Adrenal gland (tissue), 5 donors: ENCODE results near the gene DMWD.

Source experiments
- POLR2A ChIP-seq, 2 donors: fragments of 450-650 bp; IDR thresholded peaks; one replicate each; pipeline ENCODE4 v1.6.1; 2017; ENCODE audit warnings: antibody characterized with exemption in 2 of 2, mild to moderate bottlenecking in 2 of 2, moderate library complexity in 1 of 2
- TF ChIP-seq, protein P1 (sequence below), 6 experiments: fragments of 450-650 bp in 4 of 6; fragments of 200-600 bp in 2 of 6; sonication (generic) in 1 of 6; IDR thresholded peaks; 1 replicate in 5 of 6; 2 replicates in 1 of 6; pipeline versions ENCODE4 v1.5.1 to v1.8.0; 2016 to 2021; ENCODE audit warnings: antibody characterized with exemption in 6 of 6, mild to moderate bottlenecking in 2 of 6, moderate library complexity in 1 of 6
- donor health status: DM: no; HTN: no; CAD: no.

DNA sequence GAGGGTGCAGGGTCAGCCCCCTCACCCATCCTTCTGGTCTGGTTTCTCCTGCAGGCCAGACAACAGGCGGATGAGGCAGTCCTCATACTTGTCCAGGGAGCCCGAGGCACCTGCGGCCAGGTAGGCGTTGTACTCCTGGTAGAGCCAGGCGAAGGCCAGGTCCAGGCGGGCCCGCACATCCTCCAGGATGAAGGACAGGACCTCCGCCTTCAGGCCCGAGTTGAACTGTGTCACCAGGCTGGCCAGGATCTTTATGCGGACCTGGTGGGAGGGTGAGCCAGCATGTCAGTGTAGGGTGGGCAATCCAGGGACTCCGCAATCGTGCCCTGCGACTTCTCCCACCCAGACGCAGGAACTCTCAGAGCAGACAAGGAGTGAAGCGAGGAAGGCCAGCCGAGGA lies 36.3 kb upstream of the DMWD start:
- TF ChIP-seq, protein P1, sequence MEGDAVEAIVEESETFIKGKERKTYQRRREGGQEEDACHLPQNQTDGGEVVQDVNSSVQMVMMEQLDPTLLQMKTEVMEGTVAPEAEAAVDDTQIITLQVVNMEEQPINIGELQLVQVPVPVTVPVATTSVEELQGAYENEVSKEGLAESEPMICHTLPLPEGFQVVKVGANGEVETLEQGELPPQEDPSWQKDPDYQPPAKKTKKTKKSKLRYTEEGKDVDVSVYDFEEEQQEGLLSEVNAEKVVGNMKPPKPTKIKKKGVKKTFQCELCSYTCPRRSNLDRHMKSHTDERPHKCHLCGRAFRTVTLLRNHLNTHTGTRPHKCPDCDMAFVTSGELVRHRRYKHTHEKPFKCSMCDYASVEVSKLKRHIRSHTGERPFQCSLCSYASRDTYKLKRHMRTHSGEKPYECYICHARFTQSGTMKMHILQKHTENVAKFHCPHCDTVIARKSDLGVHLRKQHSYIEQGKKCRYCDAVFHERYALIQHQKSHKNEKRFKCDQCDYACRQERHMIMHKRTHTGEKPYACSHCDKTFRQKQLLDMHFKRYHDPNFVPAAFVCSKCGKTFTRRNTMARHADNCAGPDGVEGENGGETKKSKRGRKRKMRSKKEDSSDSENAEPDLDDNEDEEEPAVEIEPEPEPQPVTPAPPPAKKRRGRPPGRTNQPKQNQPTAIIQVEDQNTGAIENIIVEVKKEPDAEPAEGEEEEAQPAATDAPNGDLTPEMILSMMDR (IDR thresholded peaks at IDR 0.05) = no peak
- no peak for TF ChIP-seq POLR2A (IDR thresholded peaks at IDR 0.05)
